GM18502 (cell line): Measurements from ENCODE around the gene CDH18.

Experiments used
- ATAC-seq: cut with Tn5 transposase; IDR thresholded peaks from one replicate; pipeline ENCODE4 v1.9.1; 2021; ENCODE audit warnings: mild to moderate bottlenecking; ENCODE audit not compliant: unreplicated experiment, poor library complexity

The CDH18 gene, protein sequence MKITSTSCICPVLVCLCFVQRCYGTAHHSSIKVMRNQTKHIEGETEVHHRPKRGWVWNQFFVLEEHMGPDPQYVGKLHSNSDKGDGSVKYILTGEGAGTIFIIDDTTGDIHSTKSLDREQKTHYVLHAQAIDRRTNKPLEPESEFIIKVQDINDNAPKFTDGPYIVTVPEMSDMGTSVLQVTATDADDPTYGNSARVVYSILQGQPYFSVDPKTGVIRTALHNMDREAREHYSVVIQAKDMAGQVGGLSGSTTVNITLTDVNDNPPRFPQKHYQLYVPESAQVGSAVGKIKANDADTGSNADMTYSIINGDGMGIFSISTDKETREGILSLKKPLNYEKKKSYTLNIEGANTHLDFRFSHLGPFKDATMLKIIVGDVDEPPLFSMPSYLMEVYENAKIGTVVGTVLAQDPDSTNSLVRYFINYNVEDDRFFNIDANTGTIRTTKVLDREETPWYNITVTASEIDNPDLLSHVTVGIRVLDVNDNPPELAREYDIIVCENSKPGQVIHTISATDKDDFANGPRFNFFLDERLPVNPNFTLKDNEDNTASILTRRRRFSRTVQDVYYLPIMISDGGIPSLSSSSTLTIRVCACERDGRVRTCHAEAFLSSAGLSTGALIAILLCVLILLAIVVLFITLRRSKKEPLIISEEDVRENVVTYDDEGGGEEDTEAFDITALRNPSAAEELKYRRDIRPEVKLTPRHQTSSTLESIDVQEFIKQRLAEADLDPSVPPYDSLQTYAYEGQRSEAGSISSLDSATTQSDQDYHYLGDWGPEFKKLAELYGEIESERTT

DNA sequence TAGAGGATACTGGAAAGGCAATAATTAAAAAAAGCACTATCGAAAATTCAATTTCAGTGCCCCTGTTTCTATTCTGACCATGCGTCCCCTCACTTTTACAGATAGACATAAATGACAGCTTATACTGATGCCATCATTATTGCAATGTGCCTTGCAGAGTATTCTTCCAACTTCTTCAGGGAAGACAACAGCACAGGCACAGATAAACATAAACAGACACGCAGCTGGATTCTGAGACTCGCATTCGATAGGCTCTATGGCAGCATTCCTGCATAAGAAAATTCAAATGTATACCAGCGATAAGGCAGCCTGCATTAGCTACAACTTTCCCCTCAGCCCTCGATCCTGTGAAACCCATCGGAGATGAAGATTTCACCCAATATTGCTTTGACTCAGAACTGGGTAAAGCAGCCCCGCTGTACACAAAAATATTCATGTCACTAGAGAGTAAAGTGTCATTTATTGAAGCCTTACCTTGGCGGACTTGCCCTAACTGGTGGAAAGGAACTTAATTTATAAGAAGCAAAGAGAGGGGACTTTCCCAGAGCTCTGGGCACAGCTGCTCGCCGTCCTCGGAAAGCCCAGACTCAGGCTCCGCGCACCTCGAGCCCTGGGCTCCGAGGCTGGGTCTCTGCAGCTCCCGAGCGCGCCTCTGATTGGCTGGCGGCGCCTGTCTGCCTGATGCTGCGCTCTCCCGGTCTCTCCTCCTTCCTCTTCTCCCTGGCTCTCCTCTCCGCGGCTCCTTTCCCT lies at the start of gene CDH18:
TSS of gene CDH18 (minus strand) at position 589 of the 750 bp plus-strand sequence. CDS start 149,214 bp downstream, outside the sequence.
- no peak for ATAC-seq

- no peak for ATAC-seq
These were observed 46.7 kb upstream of the CDH18 start for GRCh38 chr5:20034717-20035116.

DNA sequence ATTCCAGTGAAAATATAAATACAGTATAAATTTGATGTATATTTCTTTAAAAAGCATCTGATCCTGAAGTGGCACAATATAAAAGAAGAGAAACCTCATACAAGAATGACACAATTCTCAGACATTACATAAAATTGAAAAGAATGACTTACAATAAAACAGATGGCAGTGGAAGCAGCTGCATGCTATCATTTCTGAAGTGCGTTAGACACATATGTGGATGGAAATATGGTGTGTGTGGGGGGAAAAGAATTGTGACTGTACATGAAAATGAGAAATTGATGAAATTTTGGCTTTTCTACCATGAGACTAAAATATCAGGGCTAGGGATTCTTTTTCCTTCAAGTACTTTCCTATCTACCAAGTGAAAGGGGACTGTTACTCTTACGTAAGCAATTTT lies 45.9 kb upstream of the CDH18 start:
- no peak for ATAC-seq

- no peak for ATAC-seq
These were observed 44.9 kb upstream of the CDH18 start for GRCh38 chr5:20032896-20033295.

DNA sequence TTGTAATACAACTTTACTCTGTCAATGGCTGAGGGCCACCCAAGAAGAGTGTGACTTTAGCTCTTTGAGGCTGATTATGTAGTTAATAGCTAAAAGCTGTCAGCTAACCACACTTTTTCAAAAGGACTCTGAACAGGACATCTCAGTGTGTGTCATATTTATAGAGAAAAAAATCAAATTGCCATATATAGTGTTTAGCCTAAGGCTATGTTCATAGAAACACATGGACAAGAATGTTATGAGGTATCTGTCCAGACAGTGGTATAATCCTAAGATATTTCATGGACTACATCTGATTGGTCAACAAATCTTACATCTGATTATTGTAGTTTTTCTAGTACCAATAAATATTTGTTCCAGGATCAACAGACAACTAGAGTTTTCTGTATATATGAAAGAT lies 42.1 kb upstream of the CDH18 start:
- ATAC-seq = no peak

- ATAC-seq = no peak
These were observed 41.3 kb upstream of the CDH18 start for GRCh38 chr5:20029266-20029665.

DNA sequence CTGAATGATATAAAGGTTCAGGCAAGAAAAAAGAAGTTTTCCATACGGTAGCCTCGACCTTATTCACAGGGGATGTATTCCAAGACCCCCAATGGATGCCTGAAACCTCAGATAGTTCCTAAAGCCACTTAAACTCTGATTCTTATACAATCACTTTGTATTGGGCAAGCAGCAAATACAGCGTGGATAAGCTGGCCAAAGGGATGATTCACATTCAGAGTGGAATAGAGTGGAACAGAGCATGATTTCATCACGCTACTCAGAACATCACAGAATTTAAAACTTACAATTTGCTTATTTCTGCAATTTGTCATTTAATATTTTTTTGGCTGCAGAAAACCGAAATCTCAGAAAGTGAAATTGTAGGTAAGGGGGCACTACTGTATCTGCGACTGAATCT lies 40.5 kb upstream of the CDH18 start:
- ATAC-seq = no peak

DNA sequence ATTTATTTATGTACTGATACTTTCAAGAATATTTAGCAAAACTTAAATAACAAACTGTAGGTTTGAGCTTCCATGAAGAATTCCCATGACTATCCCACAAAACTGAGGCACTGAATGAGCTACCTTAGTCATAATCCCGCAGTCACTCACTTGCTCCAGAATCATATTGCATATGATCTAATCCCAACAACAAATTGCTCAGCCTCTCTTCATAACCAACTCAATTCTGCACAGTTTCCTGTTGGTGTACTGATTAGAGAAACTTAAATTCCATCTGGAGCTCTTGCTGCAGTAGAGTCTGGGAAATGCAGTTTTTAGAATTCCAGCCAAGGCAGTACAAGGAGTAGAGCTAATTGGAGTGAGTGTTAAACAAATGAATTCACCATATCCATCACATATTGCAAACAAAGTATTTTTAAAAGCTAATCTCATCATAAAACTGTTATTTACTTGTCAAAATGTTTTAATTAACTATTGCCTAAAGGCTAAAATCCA lies 35.7 kb upstream of the CDH18 start:
- no peak for ATAC-seq

DNA sequence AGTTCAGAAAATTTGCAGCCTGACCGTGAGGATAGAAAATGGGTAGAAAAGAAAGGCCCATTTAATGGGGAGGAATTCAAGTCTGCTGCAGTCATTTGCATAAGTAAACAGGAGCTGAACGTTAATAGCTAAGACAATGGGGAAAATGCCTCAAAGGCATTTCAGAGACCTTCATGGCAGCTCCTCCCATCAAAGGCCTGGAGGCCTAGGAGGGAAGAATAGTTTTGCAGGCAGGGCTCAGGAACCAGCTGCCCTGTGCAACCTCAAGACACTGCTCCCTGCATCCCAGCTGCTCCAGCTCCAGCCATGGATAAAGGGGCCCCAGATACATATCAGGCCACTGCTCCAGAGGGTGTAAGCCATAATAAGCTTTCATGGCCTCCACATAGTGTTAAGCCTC lies 32.2 kb upstream of the CDH18 start:
- ATAC-seq = no peak

DNA sequence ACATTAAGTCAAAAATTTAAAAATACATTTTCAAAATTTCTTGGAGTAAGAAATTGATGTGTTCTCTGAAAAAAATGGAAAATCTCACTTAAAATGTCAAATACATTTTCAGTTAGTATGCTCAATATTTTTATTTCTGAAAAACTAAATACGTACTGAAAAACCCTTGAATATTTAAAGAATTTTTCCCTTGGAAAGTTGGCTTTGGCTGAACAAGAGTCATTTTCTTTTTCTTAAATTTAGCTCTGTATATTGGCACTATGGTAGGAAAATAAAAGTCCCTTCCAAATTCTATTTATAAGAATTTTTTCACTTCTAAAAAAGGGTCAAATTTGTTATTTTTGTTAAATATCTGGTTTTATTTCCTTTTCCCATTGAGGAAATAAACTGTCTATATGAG lies 29.0 kb upstream of the CDH18 start:
- no peak for ATAC-seq

- no peak for ATAC-seq
These were observed 12.4 kb upstream of the CDH18 start for GRCh38 chr5:20000416-20000815.

- ATAC-seq = no peak
These were observed 457 bp upstream of the CDH18 start for GRCh38 chr5:19988457-19988856.

- no peak for ATAC-seq
These were observed 1.2 kb downstream of the CDH18 start for GRCh38 chr5:19986806-19987205.

GRCh38 chr5:19986031-19986619 lies 1.9 kb downstream of the CDH18 start:
- ATAC-seq = no peak

- ATAC-seq = no peak
These were observed 9.5 kb downstream of the CDH18 start for GRCh38 chr5:19978476-19978875.

- no peak for ATAC-seq
These were observed 10.9 kb downstream of the CDH18 start for GRCh38 chr5:19977099-19977498.

GRCh38 chr5:19975795-19976194 lies 12.2 kb downstream of the CDH18 start:
- no peak for ATAC-seq

DNA sequence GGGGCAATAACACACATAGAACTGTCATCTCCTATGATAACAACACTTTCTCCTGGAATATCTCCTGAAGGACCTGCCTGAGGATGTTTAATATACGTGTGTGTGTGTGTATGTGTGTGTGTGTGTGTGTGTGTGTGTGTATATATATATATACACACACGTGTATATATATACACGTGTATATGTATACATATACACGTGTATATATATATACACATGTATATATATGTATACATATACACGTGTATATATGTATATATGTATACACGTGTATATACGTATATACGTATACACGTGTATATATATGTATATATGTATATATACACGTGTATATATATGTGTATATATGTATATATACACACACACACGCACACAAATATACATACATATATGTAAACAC lies 27.5 kb downstream of the CDH18 start:
- ATAC-seq = no peak

GRCh38 chr5:19959830-19960384 lies 28.1 kb downstream of the CDH18 start:
- ATAC-seq = no peak

DNA sequence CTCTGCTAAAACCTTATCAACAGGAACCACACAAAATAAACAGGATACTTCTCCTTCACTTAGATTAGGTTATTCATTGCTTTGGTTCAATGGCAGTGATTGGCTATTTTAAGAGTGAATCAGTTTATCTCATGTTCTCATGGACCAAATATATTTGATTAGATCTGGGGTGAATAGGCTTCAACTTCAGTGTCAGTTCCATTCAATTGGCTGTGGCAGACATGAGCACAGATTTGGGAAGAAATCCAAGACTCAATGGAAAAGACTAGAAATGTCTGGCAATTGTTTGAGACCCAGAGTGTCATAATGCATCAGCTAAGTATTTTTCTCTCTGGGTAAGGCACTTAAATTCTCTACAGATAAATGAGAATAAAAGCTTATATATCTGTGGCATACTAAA lies 37.1 kb downstream of the CDH18 start:
- no peak for ATAC-seq
